ENCODE measurements around the gene HTR1B. TPM values are rescaled to one million over a fixed set of nuclear protein-coding genes. Genes with fewer than 3 reads are reported as not detected.
A peak's percentile ranks its signal among the peaks of the same experiment; 100 is the strongest.

The HTR1B gene
- total RNA-seq, 1 donor from 2014 or later = 0.25 TPM

GRCh38 chr6:77462359-77463307 lies 658 bp downstream of the HTR1B start:
- Mint-ChIP-seq H3K27me3 (ENCODE audit: low read depth) (peaks cover 83% of the 10 kb centered on the region), H3K36me3 (no peaks in the 10 kb centered on the region), H3K4me1 (peaks cover 40% of the 10 kb centered on the region), H3K9me3 (no peaks in the 10 kb centered on the region), H3K27ac (no peak overlapping the region), H3K4me3 (peak overlapping the region; percentile 72)
- DNase-seq (ENCODE audit: low spot score in 2 of 2, unreplicated experiment in 2 of 2) = no peak
- TF ChIP-seq, protein P1, sequence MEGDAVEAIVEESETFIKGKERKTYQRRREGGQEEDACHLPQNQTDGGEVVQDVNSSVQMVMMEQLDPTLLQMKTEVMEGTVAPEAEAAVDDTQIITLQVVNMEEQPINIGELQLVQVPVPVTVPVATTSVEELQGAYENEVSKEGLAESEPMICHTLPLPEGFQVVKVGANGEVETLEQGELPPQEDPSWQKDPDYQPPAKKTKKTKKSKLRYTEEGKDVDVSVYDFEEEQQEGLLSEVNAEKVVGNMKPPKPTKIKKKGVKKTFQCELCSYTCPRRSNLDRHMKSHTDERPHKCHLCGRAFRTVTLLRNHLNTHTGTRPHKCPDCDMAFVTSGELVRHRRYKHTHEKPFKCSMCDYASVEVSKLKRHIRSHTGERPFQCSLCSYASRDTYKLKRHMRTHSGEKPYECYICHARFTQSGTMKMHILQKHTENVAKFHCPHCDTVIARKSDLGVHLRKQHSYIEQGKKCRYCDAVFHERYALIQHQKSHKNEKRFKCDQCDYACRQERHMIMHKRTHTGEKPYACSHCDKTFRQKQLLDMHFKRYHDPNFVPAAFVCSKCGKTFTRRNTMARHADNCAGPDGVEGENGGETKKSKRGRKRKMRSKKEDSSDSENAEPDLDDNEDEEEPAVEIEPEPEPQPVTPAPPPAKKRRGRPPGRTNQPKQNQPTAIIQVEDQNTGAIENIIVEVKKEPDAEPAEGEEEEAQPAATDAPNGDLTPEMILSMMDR (IDR thresholded peaks at IDR 0.05; ENCODE audit: unreplicated experiment) = no peak

- Mint-ChIP-seq H3K36me3 (no peaks in the 10 kb centered on the region), H3K4me3 (peak overlapping the region; percentile 72), H3K27ac (no peak overlapping the region), H3K4me1 (peaks cover 39% of the 10 kb centered on the region), H3K27me3 (ENCODE audit: low read depth) (peaks cover 76% of the 10 kb centered on the region), H3K9me3 (no peaks in the 10 kb centered on the region)
- no peak for DNase-seq (ENCODE audit: low spot score in 2 of 2, unreplicated experiment in 2 of 2)
- TF ChIP-seq, protein P1 (IDR thresholded peaks at IDR 0.05; ENCODE audit: unreplicated experiment) = no peak
These were observed 1.5 kb downstream of the HTR1B start for GRCh38 chr6:77461796-77462195.

DNA sequence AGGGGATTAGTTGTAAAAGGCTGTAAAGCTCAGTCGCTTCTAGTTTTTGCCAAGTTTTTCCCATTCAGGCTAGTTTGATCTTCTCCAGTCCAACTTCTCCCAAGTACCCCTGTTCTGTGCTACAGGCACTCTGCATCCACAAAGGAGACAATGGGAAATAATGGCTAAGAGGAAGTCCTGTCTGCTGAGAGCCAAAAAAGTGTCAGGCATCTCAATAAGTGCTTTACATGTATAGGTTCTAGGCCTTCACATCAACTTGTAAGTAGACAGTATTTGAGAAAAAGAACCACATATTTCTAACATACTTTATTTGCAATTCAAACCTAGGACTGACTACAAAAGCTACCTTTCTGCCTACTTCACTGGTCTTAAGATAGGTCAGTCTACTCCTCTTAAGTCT lies 4.9 kb downstream of the HTR1B start:
- H3K4me1 Mint-ChIP-seq = peaks cover 22% of the 10 kb centered on the region
- H3K27me3 Mint-ChIP-seq (ENCODE audit: low read depth) = peaks cover 49% of the 10 kb centered on the region
- no peaks in the 10 kb centered on the region for H3K36me3 Mint-ChIP-seq
- H3K27ac Mint-ChIP-seq = no peak overlapping the region
- H3K9me3 Mint-ChIP-seq = no peaks in the 10 kb centered on the region
- TF ChIP-seq, protein P1 (IDR thresholded peaks at IDR 0.05; ENCODE audit: unreplicated experiment) = no peak
- no peak for DNase-seq (ENCODE audit: low spot score in 2 of 2, unreplicated experiment in 2 of 2)
- no peak overlapping the region for H3K4me3 Mint-ChIP-seq

DNA sequence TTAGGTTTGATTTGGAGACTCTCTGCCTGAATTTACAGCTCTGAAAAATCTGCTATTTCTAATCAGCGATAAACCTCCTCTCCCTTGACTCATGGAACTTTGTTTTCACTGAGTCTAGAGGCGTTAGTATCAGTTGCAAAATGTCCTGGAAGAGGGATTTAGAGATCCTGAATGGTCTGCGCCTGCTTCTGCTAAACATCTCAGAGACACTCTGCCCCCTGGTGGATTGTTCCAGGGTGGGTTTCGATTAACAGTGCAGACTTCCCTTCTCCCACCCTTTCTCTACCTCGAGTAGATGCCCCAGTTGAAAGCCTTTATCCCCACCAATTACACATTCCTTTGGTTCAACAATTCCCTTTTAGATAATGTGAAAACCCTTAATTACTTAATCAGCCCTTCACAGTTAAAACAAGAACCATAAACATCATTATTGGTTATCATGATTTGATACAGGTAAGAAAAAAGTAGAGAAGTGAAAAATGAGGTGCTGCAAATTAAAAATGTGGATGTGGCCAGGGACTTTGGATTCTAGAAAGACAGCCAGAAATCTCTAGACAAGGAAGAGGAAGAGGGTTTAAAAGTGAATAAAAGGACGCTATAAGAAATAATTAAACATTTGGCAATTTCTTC lies 5.5 kb downstream of the HTR1B start:
- Mint-ChIP-seq H3K27me3 (ENCODE audit: low read depth) (peaks cover 43% of the 10 kb centered on the region), H3K27ac (no peak overlapping the region), H3K36me3 (no peaks in the 10 kb centered on the region), H3K9me3 (no peaks in the 10 kb centered on the region), H3K4me1 (peaks cover 16% of the 10 kb centered on the region), H3K4me3 (no peak overlapping the region)
- DNase-seq (ENCODE audit: low spot score in 2 of 2, unreplicated experiment in 2 of 2) = peak in 1 of 2 experiments; percentile 79
- TF ChIP-seq, protein P1 (IDR thresholded peaks at IDR 0.05; ENCODE audit: unreplicated experiment) = peak; percentile 86

- no peak for DNase-seq (ENCODE audit: low spot score in 2 of 2, unreplicated experiment in 2 of 2)
- no peaks in the 10 kb centered on the region for H3K9me3 Mint-ChIP-seq
- peak overlapping the region; percentile 6 for H3K27ac Mint-ChIP-seq
- no peaks in the 10 kb centered on the region for H3K36me3 Mint-ChIP-seq
- H3K4me3 Mint-ChIP-seq = no peak overlapping the region
- peaks cover 31% of the 10 kb centered on the region for H3K27me3 Mint-ChIP-seq (ENCODE audit: low read depth)
- TF ChIP-seq, protein P1 (IDR thresholded peaks at IDR 0.05; ENCODE audit: unreplicated experiment) = no peak
- H3K4me1 Mint-ChIP-seq = peaks cover 9% of the 10 kb centered on the region
These were observed 6.6 kb downstream of the HTR1B start for GRCh38 chr6:77456531-77457248.

Data from mesothelial cell of epicardium (in vitro differentiated cells).